SK-N-DZ (cell line): Measurements from ENCODE around the gene OR8G1.
"Not testable (repeated sequence)": the region's sequence is repeated elsewhere in the genome, so short reads cannot be mapped to it uniquely, and the experiment has no call there.

Experiments
- DNase-seq: peaks from one replicate; pipeline ENCODE4 v3.0.0-alpha.2; 2015; ENCODE audit warnings: low spot score

Gene OR8G1

DNA sequence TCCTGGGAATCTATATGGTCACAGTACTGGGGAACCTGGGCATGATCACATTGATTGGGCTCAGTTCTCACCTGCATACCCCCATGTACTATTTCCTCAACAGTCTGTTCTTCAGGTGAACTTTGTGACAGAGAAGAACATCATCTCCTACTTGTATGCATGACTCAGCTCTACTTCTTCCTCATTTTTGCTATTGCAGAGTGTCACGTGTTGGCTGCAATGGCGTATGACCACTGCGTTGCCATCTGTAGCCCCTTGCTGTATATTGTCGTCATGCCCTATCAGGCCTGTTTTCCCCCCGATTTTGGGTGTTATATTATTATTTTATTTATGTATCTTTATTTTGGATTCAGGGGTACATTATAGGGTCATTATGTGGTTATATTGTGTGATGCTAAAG, 2.4 kb upstream of the OR8G1 start:
- DNase-seq = no peak

DNA sequence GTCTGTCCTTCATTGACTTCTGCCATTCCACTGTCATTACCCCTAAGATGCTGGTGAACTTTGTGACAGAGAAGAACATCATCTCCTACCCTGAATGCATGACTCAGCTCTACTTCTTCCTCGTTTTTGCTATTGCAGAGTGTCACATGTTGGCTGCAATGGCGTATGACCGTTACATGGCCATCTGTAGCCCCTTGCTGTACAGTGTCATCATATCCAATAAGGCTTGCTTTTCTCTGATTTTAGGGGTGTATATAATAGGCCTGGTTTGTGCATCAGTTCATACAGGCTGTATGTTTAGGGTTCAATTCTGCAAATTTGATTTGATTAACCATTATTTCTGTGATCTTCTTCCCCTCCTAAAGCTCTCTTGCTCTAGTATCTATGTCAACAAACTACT, 9.0 kb downstream of the OR8G1 start:
- DNase-seq = not testable (repeated sequence)

GRCh38 chr11:124256076-124256475, 15.2 kb downstream of the OR8G1 start, which contains the start of gene OR8G5:
OR8G5 (plus strand) TSS chr11:124256376; CDS start chr11:124264932, 8,556 bp downstream.
- no peak for DNase-seq

- not testable (repeated sequence) for DNase-seq
These were observed 24.1 kb downstream of the OR8G1 start for GRCh38 chr11:124265041-124265440.

DNA sequence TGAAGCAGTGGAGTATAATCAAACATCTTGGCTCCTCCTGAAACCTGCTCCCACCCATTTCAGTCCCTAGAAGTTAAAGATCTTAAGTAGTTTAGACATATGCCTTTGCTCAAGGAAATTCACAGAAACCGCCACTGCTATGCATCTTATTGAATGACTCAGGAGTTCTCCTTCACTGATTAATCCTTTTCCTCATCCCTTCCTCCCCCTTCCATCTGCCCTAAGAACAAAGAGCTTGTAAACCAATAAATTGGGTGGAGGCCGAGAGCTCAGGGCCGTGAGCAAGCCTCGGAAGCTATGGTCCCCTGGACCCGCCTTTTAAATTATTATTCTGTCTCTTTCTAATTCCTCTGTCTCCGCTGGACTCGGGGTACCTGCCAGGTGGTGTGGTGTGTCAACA, 30.0 kb downstream of the OR8G1 start:
- not testable (repeated sequence) for DNase-seq

- DNase-seq = no peak
These were observed 33.1 kb downstream of the OR8G1 start for GRCh38 chr11:124274000-124274399.

DNA sequence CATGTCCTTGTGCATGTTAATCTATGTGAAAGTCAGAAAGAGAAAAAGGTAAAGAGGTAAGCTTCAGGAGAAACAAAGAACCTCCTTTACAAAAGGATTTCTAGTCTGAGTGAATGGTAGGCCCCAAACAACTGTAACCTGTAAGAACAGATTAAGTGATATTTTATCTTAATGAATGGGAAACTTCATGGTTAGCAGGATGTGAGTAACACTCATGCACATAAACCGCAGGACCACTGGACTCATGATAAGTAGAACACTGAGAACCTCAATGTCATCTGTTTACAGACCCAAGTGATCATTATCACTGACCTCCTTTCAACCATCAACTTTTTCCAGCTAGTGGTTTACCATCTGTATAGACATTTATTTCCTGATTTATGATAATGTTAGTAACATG, 35.2 kb downstream of the OR8G1 start:
- no peak for DNase-seq

DNA sequence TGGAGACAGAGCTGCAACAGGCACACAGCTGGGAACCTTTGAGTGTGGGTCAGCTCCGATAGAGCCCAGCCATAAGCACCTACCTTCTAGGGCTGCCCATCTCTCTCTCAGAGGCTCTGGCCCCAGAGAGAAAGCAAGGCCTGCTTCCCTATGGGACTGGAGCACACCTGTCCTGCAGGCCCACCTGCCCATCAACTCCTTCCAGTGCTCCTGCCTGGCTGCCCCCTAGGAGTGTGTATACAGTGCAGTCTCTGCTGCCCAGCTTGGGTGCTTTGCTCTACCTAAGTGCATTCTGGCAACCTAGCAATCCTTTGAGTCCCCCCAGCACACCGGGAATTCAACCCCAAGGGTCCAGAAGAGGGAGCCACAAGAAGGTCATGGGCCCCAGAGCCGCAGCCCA, 36.3 kb downstream of the OR8G1 start:
- DNase-seq = no peak

- no peak for DNase-seq
These were observed 36.9 kb downstream of the OR8G1 start for GRCh38 chr11:124277804-124278203.

DNA sequence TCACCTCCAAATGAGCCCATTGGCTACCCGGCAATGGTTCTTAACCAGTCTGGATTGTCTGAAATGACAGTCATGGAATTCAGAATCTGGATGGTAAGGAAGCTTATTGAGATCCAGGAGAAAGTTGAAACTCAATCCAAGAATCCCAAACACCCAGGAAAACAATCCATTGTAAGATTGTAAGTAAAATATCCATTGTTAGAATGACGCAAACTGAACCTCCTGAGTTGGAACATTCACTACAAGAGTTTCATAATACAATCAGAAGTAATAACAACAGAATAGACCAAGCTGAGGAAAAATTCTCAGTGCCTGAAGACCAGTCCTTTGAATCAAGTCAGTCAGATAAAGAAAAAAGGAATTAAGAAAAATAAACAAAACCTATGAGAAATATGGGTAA, 37.4 kb downstream of the OR8G1 start:
- DNase-seq = no peak

DNA sequence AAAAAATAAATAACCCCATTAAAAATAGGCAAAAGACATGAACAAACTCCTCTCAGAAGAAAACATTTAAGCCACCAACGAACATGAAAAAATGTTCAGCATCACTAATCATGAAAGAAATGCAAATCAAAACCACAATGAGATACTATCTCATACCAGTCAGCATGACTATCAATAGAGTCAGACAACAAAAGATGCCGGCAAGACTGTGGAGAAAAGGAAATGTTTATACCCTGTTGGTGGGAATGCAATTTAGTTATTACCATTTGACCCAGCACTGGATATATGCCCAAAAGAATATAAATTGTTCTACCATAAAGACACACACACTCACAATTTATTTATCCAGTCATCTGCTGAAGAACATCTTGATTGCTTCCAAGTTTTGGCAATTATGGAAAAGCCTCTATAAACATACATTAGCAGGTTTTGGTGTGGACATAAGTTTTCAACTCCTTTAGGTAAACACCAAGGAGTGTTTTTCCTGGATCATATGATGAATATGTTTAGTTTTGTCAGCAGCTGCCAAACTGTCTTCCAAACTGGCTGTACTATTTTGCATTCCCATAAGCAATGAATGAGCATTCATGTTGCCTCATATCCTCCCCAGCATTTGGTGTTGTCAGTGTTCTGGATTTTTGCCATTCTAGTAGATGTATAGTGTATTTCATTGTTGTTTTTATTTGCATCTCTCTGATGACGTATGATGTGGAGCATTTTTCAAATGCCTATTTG, 44.9 kb downstream of the OR8G1 start:
- no peak for DNase-seq

- no peak for DNase-seq
These were observed 53.8 kb downstream of the OR8G1 start for GRCh38 chr11:124294687-124295086.

- no peak for DNase-seq
These were observed 55.1 kb downstream of the OR8G1 start for GRCh38 chr11:124296016-124296415.

DNA sequence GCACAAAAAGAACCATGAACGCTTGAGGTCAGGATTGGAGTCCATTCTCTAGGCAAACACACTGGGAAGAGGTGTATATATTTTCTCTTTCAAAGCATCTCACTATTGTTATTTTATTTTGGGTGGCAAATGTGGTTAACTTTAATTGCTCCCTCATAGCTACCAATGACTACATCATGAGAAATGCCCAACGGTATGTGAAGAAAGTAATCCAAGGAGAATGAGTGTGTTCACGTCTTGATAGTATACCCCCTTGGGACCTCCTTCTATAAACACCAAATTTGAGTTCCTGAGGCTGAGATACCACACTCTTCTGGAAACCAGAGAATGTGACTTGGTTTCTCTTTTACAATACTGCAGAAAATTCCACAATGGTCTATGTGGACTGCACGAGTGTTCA, 57.0 kb downstream of the OR8G1 start:
- no peak for DNase-seq

- DNase-seq = no peak
These were observed 60.7 kb downstream of the OR8G1 start for GRCh38 chr11:124301548-124301947.

DNA sequence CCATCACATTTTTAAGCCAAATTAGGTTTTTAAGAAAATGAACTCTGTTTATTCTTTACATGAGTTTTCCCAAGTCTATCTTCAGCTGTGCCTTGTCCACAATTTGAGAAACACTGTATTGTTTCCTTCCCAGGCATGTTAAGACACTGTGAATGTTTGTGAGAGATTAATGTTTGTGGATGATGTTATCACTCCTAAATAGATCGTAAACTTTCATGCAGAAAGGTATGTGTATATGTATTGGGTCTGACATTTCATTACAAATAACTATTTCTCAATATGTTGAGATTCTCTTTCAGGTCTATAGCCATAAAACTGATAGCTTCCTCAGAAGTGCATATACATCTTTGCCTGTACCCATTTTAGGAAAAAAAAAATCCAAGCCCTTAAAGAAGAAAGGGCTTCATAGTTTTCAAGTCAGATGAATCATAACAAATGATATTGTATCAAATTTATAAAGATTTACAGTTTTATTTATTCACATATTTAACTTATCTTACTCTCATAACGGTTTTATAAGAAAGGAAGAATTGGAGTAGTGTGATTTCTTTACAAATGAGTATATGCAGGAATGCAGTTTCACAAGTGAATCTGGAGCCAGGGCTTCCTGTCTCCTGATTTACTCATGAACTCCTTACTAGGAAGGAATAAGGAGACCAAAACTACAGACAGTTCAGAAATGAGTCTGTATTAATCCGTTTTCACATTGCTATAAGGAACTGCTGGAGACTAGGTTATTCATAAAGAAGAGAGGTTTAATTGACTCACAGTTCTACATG, 61.6 kb downstream of the OR8G1 start:
- DNase-seq = no peak
